ENCODE data around the gene AFP.

Gene AFP

DNA sequence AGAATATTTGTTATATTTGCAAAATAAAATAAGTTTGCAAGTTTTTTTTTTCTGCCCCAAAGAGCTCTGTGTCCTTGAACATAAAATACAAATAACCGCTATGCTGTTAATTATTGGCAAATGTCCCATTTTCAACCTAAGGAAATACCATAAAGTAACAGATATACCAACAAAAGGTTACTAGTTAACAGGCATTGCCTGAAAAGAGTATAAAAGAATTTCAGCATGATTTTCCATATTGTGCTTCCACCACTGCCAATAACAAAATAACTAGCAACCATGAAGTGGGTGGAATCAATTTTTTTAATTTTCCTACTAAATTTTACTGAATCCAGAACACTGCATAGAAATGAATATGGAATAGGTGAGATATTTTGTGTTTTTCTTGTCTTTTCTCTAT, at the start of gene AFP:
Gene AFP (plus strand): TSS at position 238 of the 400 bp plus-strand sequence. CDS start 42 bp downstream, at position 280.
- TF ChIP-seq, protein P1, sequence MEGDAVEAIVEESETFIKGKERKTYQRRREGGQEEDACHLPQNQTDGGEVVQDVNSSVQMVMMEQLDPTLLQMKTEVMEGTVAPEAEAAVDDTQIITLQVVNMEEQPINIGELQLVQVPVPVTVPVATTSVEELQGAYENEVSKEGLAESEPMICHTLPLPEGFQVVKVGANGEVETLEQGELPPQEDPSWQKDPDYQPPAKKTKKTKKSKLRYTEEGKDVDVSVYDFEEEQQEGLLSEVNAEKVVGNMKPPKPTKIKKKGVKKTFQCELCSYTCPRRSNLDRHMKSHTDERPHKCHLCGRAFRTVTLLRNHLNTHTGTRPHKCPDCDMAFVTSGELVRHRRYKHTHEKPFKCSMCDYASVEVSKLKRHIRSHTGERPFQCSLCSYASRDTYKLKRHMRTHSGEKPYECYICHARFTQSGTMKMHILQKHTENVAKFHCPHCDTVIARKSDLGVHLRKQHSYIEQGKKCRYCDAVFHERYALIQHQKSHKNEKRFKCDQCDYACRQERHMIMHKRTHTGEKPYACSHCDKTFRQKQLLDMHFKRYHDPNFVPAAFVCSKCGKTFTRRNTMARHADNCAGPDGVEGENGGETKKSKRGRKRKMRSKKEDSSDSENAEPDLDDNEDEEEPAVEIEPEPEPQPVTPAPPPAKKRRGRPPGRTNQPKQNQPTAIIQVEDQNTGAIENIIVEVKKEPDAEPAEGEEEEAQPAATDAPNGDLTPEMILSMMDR (IDR thresholded peaks at IDR 0.05), result no peak

DNA sequence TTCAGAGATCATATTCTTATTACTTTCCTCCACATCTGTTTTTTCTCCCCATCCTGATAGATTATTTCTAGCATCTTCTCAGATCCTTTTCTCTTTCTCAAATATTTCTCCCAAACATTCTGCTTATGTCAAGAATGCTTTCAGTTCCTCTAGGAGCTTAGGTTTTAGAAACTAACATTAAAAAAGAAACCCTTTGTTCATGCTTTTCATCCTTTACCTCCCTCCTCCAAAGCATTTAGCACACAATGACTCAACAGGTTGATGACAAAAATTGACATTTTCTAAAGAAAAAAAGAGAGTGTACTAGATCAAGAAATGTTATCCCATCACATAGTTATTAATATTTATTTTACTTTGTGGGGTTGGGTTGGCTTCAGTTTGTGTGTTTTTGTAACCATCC, 48.5 kb upstream of the AFP start:
- TF ChIP-seq, protein P1 (IDR thresholded peaks at IDR 0.05), result no peak

- TF ChIP-seq, protein P1 (IDR thresholded peaks at IDR 0.05), result no peak
Measured at GRCh38 chr4:73388887-73389286, 47.1 kb upstream of the AFP start.

- TF ChIP-seq, protein P1 (IDR thresholded peaks at IDR 0.05), result no peak
Measured at GRCh38 chr4:73391774-73392173, 44.2 kb upstream of the AFP start.

GRCh38 chr4:73392936-73393335, 43.1 kb upstream of the AFP start:
- TF ChIP-seq, protein P1 (IDR thresholded peaks at IDR 0.05), result no peak

GRCh38 chr4:73396304-73396703, 39.7 kb upstream of the AFP start:
- TF ChIP-seq, protein P1 (IDR thresholded peaks at IDR 0.05), result no peak

DNA sequence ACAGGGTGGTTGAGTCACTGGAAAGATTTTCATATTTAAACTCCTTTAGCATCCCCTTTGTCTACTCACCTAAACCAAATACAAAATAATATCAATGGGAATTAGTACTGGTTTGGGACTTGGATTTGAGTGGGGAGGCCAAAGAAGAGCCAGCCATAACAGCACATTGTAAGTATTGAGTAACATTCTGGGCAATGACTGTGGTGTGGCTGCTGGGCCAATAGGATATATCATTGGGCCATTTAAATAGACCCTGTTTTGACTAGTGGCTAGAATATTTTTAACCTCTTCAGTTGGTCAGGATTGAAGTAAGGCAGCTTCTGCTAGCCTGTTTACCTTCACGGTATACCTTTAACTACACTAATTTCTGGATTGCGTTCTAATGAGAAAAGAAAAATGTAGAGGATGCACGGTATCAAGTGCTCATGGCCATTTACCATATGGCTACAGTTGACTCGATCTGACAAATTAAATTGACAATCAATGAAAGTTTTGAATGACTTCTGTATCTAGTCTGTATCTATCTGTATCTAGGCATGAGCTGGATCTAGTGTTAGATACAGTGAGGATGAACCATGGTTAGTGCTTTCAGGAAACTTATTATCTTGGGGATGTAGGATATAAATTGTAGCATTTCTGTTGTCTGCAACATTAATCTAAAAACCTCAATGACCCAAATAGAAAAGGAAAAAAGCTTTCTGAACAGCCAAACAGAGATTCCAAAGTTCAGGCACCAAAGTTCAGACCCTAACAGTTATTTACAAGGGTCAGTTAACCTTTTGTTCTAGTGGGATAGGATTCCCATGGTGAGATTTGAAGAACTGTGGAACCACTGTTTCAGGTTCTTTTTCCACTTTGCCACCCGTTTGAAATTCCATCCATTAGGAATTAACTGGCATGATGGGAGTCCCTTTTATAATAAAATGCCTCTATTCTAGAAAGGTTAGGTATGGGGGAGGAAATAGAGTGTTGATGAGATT, 38.7 kb upstream of the AFP start:
- TF ChIP-seq, protein P1 (IDR thresholded peaks at IDR 0.05), result no peak
